Upper lobe of right lung (tissue), 1 donor: ENCODE results near the gene KRTAP2-2. TPM values are rescaled to one million over a fixed set of nuclear protein-coding genes. Genes with fewer than 3 reads are reported as not detected.
"Not testable (repeated sequence)": the region's sequence is repeated elsewhere in the genome, so short reads cannot be mapped to it uniquely, and the experiment has no call there.

Experiments used
- ATAC-seq: fragments of 200-7000 bp; cut with Tn5 transposase; one replicate; pipeline ENCODE4 v1.9.1; 2020; ENCODE audit warnings: mild to moderate bottlenecking, moderate library complexity
- DNase-seq: peaks from one replicate; pipeline ENCODE4 v3.0.0-alpha.2; 2020
- H3K27ac ChIP-seq: fragments of 200-600 bp; one replicate; pipeline ENCODE4 v1.8.0; 2022
- H3K27me3 ChIP-seq: fragments of 200-600 bp; one replicate; pipeline ENCODE4 v1.8.0; 2022; ENCODE audit warnings: mild to moderate bottlenecking
- H3K36me3 ChIP-seq: fragments of 200-600 bp; one replicate; pipeline ENCODE4 v1.8.0; 2022
- H3K4me1 ChIP-seq: fragments of 200-600 bp; one replicate; pipeline ENCODE4 v1.8.0; 2022
- H3K4me3 ChIP-seq: fragments of 200-600 bp; one replicate; pipeline ENCODE4 v1.8.0; 2022; ENCODE audit warnings: mild to moderate bottlenecking
- H3K9me3 ChIP-seq: fragments of 200-600 bp; one replicate; pipeline ENCODE4 v1.8.0; 2022
- CTCF ChIP-seq: fragments of 200-600 bp; IDR thresholded peaks from one replicate; pipeline ENCODE4 v1.8.0; 2022; ENCODE audit warnings: antibody characterized with exemption
- intact Hi-C: fragments of 100-400 bp; cut with DNase I; formaldehyde crosslinking; loops from one replicate; pipeline ENCODE4 v1.11.0; 2022
- long read RNA-seq: library from polyadenylated mRNA; unstranded; transcript quantifications from one replicate; pipeline ENCODE4 v2.0.0, GENCODE V29; 2021
- total RNA-seq: library from RNA; stranded (reverse); fragmentation: NEBNext Ultra II Directional; extraction: Animal tissue kit (Norgen Biotek cat#: 25700); gene quantifications from one replicate; pipeline ENCODE4 v1.2.1, GENCODE V29; 2021
- donor health status: DM: no; HTN: yes; CAD: no; lungs with severe emphysema.

The KRTAP2-2 gene
- not detected for total RNA-seq
- long read RNA-seq, result 0 reads

- H3K27me3 ChIP-seq, H3K36me3 ChIP-seq, DNase-seq, H3K27ac ChIP-seq, intact Hi-C loops, H3K9me3 ChIP-seq, ATAC-seq, H3K4me1 ChIP-seq, H3K4me3 ChIP-seq: not testable (repeated sequence)
These were observed at the start of gene KRTAP2-2 for GRCh38 chr17:41055130-41055529. TSS of gene KRTAP2-2 (minus strand) at chr17:41055230. CDS start at chr17:41055211, 19 bp downstream.

GRCh38 chr17:41104386-41105038 lies 49.5 kb upstream of the KRTAP2-2 start:
- H3K4me3 ChIP-seq, H3K27ac ChIP-seq, H3K27me3 ChIP-seq, intact Hi-C loops, ATAC-seq, H3K36me3 ChIP-seq, DNase-seq, H3K4me1 ChIP-seq, H3K9me3 ChIP-seq: not testable (repeated sequence)

- ATAC-seq, result no peak
- no peak for TF ChIP-seq CTCF
- intact Hi-C loops, result no loop called here
- Histone ChIP-seq H3K27me3 (no peaks in the 10 kb centered on the region), H3K27ac (no peak overlapping the region), H3K4me1 (no peaks in the 10 kb centered on the region), H3K9me3 (no peaks in the 10 kb centered on the region), H3K36me3 (no peaks in the 10 kb centered on the region), H3K4me3 (no peak overlapping the region)
- no peak for DNase-seq
These were observed 48.9 kb upstream of the KRTAP2-2 start for GRCh38 chr17:41103896-41104295.

GRCh38 chr17:41101586-41102259 lies 46.7 kb upstream of the KRTAP2-2 start, which contains the start of gene KRTAP4-16:
TSS of gene KRTAP4-16 (minus strand) at chr17:41102209. CDS start at chr17:41102209, 0 bp downstream.
- no peak within 1 kb of the TSS for H3K4me3 ChIP-seq
- H3K36me3 ChIP-seq, result no peaks in the 10 kb centered on the region
- TF ChIP-seq CTCF, result no peak
- intact Hi-C loops, result no loop called here
- DNase-seq (no peak), ATAC-seq (no peak)
- no peak within 1 kb of the TSS for H3K27ac ChIP-seq
- H3K27me3 ChIP-seq, result no peaks in the 10 kb centered on the region
- no peaks in the 10 kb centered on the region for H3K4me1 ChIP-seq
- H3K9me3 ChIP-seq, result no peaks in the 10 kb centered on the region

GRCh38 chr17:41099682-41100480 lies 44.9 kb upstream of the KRTAP2-2 start:
- H3K4me1 ChIP-seq, H3K4me3 ChIP-seq, H3K27ac ChIP-seq, ATAC-seq, H3K27me3 ChIP-seq, intact Hi-C loops, DNase-seq, H3K9me3 ChIP-seq, H3K36me3 ChIP-seq: not testable (repeated sequence)

GRCh38 chr17:41098481-41098880 lies 43.5 kb upstream of the KRTAP2-2 start:
- H3K4me1 ChIP-seq, result no peaks in the 10 kb centered on the region

More at GRCh38 chr17:41098481-41098880, 43.5 kb upstream of the KRTAP2-2 start:
- H3K36me3 ChIP-seq, result no peaks in the 10 kb centered on the region
- no peak overlapping the region for H3K27ac ChIP-seq
- ATAC-seq, result no peak
- intact Hi-C loops, result no loop called here
- DNase-seq, result no peak
- TF ChIP-seq CTCF, result no peak
- H3K4me3 ChIP-seq, result no peak overlapping the region
- H3K9me3 ChIP-seq, result no peaks in the 10 kb centered on the region
- H3K27me3 ChIP-seq, result no peaks in the 10 kb centered on the region
